ENCODE measurements around the gene PC. TPM values are rescaled to one million over a fixed set of nuclear protein-coding genes. Genes with fewer than 3 reads are reported as not detected.

Gene PC
- total and polyA plus RNA-seq, 2 experiments from 2014 or later: 18.3 to 21.7 TPM

GRCh38 chr11:66843776-66844495 is 114.2 kb downstream of the PC start:
- ATAC-seq: no peak
- Mint-ChIP-seq H3K27ac (peak overlapping the region; percentile 96), H3K4me1 (peaks cover 10% of the 10 kb centered on the region), H3K27me3 (ENCODE audit: insufficient read depth, low read depth, poor library complexity) (peaks cover 5% of the 10 kb centered on the region), H3K9me3 (no peaks in the 10 kb centered on the region; the same call in 2 of the 3 replicates), H3K4me3 (peak overlapping the region; percentile 84), H3K36me3 (ENCODE audit: low read depth) (peaks cover 18% of the 10 kb centered on the region)
- H3K79me2 ChIP-seq (replicated peaks; ENCODE audit: insufficient read depth): peaks cover 29% of the 10 kb centered on the region
- DNase-seq (ENCODE audit: low spot score): no peak
- 0 out of 2 replicates have a peak, but pooled peaks cover 7% of the 10 kb centered on the region for H3F3A ChIP-seq (replicated peaks; ENCODE audit: low read depth)
- TF ChIP-seq POLR2AphosphoS5 (IDR thresholded peaks at IDR 0.05; ENCODE audit: low read depth) (no peak), EZH2phosphoT487 (IDR thresholded peaks at IDR 0.05; ENCODE audit: unreplicated experiment) (no peak), ZNF114 (CRISPR knock-in tag; IDR thresholded peaks at IDR 0.05) (no peak), CTCF (conservative IDR thresholded peaks at IDR 0.05; ENCODE audit: low read depth in 2 of 2) (no peak), STAT1 (IDR thresholded peaks at IDR 0.05; ENCODE audit: unreplicated experiment) (no peak), EZH2 (IDR thresholded peaks at IDR 0.05; ENCODE audit: low read depth, unreplicated experiment) (no peak), REST (IDR thresholded peaks at IDR 0.05; ENCODE audit: unreplicated experiment) (no peak), ZNF331 (CRISPR knock-in tag; IDR thresholded peaks at IDR 0.05; ENCODE audit: low read depth) (no peak), CREB1 (CRISPR knock-in tag; IDR thresholded peaks at IDR 0.05; ENCODE audit: low read depth) (no peak), NANOG (IDR thresholded peaks at IDR 0.05; ENCODE audit: borderline replicate concordance) (no peak)
- TF ChIP-seq, protein P1, sequence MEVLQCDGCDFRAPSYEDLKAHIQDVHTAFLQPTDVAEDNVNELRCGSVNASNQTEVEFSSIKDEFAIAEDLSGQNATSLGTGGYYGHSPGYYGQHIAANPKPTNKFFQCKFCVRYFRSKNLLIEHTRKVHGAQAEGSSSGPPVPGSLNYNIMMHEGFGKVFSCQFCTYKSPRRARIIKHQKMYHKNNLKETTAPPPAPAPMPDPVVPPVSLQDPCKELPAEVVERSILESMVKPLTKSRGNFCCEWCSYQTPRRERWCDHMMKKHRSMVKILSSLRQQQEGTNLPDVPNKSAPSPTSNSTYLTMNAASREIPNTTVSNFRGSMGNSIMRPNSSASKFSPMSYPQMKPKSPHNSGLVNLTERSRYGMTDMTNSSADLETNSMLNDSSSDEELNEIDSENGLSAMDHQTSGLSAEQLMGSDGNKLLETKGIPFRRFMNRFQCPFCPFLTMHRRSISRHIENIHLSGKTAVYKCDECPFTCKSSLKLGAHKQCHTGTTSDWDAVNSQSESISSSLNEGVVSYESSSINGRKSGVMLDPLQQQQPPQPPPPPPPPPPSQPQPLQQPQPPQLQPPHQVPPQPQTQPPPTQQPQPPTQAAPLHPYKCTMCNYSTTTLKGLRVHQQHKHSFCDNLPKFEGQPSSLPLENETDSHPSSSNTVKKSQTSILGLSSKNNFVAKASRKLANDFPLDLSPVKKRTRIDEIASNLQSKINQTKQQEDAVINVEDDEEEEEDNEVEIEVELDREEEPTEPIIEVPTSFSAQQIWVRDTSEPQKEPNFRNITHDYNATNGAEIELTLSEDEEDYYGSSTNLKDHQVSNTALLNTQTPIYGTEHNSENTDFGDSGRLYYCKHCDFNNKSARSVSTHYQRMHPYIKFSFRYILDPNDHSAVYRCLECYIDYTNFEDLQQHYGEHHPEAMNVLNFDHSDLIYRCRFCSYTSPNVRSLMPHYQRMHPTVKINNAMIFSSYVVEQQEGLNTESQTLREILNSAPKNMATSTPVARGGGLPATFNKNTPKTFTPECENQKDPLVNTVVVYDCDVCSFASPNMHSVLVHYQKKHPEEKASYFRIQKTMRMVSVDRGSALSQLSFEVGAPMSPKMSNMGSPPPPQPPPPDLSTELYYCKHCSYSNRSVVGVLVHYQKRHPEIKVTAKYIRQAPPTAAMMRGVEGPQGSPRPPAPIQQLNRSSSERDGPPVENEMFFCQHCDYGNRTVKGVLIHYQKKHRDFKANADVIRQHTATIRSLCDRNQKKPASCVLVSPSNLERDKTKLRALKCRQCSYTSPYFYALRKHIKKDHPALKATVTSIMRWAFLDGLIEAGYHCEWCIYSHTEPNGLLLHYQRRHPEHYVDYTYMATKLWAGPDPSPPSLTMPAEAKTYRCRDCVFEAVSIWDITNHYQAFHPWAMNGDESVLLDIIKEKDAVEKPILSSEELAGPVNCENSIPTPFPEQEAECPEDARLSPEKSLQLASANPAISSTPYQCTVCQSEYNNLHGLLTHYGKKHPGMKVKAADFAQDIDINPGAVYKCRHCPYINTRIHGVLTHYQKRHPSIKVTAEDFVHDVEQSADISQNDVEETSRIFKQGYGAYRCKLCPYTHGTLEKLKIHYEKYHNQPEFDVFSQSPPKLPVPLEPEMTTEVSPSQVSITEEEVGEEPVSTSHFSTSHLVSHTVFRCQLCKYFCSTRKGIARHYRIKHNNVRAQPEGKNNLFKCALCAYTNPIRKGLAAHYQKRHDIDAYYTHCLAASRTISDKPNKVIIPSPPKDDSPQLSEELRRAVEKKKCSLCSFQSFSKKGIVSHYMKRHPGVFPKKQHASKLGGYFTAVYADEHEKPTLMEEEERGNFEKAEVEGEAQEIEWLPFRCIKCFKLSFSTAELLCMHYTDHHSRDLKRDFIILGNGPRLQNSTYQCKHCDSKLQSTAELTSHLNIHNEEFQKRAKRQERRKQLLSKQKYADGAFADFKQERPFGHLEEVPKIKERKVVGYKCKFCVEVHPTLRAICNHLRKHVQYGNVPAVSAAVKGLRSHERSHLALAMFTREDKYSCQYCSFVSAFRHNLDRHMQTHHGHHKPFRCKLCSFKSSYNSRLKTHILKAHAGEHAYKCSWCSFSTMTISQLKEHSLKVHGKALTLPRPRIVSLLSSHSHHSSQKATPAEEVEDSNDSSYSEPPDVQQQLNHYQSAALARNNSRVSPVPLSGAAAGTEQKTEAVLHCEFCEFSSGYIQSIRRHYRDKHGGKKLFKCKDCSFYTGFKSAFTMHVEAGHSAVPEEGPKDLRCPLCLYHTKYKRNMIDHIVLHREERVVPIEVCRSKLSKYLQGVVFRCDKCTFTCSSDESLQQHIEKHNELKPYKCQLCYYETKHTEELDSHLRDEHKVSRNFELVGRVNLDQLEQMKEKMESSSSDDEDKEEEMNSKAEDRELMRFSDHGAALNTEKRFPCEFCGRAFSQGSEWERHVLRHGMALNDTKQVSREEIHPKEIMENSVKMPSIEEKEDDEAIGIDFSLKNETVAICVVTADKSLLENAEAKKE (CRISPR knock-in tag; IDR thresholded peaks at IDR 0.05): no peak
- TF ChIP-seq, protein P2, sequence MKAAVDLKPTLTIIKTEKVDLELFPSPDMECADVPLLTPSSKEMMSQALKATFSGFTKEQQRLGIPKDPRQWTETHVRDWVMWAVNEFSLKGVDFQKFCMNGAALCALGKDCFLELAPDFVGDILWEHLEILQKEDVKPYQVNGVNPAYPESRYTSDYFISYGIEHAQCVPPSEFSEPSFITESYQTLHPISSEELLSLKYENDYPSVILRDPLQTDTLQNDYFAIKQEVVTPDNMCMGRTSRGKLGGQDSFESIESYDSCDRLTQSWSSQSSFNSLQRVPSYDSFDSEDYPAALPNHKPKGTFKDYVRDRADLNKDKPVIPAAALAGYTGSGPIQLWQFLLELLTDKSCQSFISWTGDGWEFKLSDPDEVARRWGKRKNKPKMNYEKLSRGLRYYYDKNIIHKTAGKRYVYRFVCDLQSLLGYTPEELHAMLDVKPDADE (IDR thresholded peaks at IDR 0.05): no peak
- peaks cover 17% of the 10 kb centered on the region for H4K20me1 ChIP-seq (replicated peaks; ENCODE audit: insufficient read depth)
- peak overlapping the region; percentile 94 for H3K4me3 ChIP-seq
- H3K27me3 ChIP-seq (ENCODE audit: insufficient read depth): no peaks in the 10 kb centered on the region
- H3K4me2 ChIP-seq: peak overlapping the region; percentile 98
- peak overlapping the region; percentile 69; the same call in 1 of the 2 replicates for H2AFZ ChIP-seq
- peak overlapping the region; percentile 50; the same call in 1 of the 2 replicates for H3K27ac ChIP-seq (ENCODE audit: low read depth)
- no peaks in the 10 kb centered on the region; the same call in 1 of the 2 replicates for H3K36me3 ChIP-seq (ENCODE audit: insufficient read depth)
- H3K9me2 ChIP-seq (ENCODE audit: insufficient read depth): no peaks in the 10 kb centered on the region
- H3K4me1 ChIP-seq (ENCODE audit: insufficient read depth): peaks cover 9% of the 10 kb centered on the region
